NCI-H2196 (cell line): ENCODE data around the gene SSBP3.

Experiments
- DNase-seq: peaks from one replicate; lab custom pipeline; 2025; ENCODE audit not compliant: unreplicated experiment; lab: John Stamatoyannopoulos, UW

Gene SSBP3

GRCh38 chr1:54271341-54271740 is 134.9 kb downstream of the SSBP3 start:
- no peak for DNase-seq

- DNase-seq = no peak
Measured at GRCh38 chr1:54270543-54270942, 135.7 kb downstream of the SSBP3 start.

DNA sequence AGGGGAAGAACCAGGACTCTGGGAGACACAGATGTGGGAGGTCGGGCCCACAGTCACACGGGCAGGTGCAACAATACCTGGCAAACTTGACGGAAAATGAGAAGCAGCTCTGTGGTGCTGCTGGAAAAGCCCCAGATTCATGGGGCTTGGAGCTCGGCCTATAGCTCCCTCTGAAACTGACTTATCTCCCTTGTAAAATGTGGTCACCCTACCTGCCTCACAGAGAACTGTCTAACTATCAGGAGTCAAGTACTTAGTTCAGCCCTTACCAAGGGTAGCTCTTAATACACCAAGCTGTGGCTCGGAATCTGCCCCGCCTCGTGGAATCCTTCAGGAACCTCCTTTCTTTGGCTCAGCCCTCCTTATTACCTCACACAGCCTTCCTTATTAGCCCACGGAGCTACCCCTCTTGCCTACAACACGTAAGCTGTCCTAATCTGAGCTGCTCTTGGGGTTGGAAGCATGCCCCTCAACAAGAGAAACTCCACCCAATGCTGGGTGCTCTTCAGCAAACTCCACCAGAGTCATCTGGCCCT is 137.4 kb downstream of the SSBP3 start:
- DNase-seq = no peak

- DNase-seq = no peak
Measured at GRCh38 chr1:54267815-54268761, 138.1 kb downstream of the SSBP3 start.

DNA sequence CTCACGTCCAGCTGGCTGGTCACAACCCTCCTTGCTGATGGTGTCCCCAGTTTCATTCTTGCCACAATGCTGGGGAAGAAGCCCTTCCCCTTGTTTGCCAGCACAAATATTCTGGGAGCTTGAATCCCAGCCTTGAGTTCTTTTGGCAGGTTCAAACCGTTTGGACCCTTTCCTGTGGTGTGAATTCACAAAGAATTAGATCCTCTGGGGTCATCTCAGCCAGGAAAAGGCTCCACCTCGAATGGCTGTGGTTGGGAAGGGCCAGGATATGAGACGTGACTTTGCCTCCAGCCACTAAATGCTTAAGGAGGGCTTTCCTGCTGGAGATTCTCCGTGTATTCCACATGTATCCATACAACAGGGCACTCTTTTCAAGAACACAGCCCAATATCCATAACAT is 139.3 kb downstream of the SSBP3 start:
- DNase-seq = no peak

- no peak for DNase-seq
Measured at GRCh38 chr1:54266195-54266594, 140.0 kb downstream of the SSBP3 start.

DNA sequence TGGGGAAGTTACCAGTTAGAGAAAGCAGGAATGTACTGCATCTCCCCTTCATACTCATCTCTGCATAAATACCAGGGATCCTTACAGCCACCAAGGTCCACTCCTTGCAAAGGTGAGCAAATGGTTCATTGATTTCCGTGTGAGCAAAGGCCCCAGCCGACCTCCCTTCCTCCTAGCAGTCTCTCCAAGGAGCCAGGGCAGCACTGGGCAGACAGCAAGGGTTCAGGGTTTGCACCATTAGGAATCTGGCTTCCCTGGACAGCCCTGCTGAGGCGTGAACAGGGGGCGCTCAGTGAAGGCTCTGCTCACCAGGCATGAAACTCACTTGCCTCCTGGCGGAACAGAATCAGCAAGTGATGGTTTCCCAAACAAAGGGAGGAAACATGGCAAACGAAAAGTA is 140.5 kb downstream of the SSBP3 start:
- DNase-seq = no peak

DNA sequence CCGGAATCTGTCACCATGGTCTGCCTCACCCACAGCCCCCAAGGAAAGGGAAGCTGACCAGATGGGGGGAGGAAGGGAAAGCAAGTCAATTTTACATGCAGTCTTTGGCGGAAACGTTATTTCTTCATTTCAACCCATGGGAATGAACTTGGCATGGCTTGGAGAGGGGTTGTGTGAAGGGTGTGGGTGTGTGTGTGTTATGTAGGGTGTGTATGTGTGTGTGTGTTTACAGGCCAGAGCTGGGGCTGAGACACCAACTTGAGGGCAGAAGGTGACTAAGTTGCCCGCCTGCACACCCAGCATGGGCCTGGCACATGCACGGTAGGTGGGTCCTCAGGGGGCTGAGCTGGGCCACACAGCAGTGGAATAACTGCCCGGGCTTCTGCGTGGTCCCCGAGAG is 141.1 kb downstream of the SSBP3 start:
- DNase-seq = no peak

DNA sequence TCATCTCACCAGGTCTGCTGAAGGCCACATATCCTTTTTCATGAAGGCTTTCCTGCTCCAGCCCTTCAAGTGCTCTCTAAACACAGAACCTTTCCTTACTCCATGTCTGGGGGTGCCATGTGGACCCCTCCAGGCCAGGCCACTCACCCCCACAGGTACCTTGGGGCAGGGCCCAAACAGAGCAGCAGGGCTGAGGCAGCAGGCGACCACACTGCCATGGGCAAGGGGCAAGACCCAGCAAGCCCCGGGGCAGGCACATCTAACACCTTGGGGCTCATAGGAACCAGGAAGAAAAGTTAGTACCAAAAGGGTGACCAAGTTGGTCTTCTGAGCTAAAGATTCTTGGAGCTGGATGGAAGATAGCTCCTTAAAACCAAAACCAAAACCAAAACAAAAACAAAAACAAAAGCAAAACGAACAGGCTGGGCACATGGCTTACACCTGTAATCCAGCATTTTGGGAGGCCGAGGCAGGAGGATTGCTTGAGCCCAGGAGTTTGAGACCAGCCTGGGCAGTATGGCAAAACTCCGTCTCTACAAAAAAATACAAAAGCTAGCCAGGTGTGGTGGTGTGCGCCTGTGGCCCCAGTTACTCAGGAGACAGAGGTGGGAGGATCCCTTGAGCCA is 142.5 kb downstream of the SSBP3 start:
- DNase-seq = no peak

DNA sequence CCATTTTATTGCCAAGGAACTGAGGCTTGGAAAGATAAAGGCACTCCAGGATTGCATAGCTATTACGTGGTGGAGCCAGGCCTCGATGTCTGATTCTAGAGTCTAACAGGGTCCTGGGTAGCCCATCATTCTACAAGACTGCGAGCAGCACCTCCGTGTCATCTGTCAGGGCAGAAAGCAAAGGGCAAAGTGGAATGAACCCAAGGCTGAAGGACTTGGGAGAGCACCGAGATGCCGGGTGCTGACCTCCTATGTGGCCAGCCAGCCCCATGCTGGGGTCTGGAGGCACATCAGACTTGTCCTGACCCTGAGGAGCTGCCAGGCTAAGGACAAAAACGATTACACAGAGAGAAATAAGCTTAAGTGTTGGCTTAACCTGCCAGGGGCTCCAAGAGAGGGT is 143.9 kb downstream of the SSBP3 start:
- no peak for DNase-seq

GRCh38 chr1:54260810-54261209 is 145.4 kb downstream of the SSBP3 start:
- no peak for DNase-seq

DNA sequence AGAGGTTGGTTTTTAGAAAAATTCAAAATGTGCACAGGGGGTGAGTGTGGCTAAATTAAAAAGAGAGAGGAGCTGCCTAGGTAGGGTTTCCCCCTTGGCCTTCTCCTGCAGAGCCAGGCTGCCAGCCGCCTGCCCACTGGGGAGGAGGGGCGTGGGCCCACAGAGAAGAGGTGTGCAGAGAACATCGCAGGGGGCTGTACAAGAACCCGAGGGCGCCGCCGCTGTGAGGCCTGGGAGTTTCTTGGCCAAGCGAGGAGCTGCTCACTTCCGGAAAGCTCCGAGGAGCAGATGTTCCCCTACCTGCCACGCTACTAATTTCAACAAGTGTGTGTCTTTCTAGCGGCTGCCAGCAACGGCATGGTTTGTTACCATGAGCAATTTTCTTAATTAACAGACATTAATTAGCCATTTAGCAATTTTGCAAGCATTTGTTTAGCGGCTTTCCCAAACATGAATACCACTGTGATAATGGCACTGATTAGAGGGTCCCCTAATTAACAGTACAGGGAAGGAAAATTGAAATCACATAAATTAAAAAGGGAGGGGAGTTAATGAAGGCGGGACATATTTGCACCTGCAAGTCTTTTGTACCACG is 146.6 kb downstream of the SSBP3 start:
- DNase-seq = no peak

GRCh38 chr1:54257876-54258275 is 148.3 kb downstream of the SSBP3 start:
- no peak for DNase-seq

GRCh38 chr1:54257346-54257620 is 148.9 kb downstream of the SSBP3 start:
- no peak for DNase-seq

DNA sequence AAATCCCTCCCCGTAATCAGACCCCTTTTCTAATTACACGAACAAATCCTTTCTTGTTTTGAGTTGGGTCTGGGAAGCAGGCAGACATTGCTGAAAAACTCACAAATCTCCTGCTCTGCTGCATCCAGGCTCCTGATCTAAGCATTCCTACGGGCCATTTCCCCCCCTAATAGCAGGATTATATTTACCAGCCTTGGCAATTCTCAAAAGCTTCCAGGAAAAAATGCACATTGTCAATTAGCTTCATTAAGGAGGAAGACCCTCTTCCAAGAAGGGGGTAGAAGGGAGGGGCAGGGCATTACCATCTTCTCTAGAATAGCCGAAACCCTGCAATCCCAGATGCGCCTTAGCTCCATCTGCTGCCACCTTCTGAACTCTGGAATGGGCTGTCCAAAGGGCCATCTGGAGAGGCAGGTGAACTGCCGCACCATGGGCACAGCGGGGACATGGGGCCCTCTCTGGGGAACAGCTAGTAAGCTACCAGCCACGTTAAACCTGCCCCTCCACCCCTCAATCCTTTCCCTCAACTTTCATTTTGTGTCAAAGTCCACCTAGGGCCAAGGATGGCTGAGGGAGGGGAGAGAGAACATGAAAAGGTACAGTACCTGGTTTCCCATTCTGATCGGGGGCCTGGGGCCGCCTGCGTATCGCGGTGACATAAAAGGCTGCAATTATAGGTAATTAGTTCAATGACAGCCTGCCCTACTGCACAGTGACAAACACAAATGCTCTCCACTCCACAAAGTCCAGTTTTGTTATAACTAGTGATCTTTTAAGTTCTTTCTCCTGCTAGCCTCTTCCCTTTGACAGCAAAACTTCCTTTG is 149.5 kb downstream of the SSBP3 start:
- no peak for DNase-seq

DNA sequence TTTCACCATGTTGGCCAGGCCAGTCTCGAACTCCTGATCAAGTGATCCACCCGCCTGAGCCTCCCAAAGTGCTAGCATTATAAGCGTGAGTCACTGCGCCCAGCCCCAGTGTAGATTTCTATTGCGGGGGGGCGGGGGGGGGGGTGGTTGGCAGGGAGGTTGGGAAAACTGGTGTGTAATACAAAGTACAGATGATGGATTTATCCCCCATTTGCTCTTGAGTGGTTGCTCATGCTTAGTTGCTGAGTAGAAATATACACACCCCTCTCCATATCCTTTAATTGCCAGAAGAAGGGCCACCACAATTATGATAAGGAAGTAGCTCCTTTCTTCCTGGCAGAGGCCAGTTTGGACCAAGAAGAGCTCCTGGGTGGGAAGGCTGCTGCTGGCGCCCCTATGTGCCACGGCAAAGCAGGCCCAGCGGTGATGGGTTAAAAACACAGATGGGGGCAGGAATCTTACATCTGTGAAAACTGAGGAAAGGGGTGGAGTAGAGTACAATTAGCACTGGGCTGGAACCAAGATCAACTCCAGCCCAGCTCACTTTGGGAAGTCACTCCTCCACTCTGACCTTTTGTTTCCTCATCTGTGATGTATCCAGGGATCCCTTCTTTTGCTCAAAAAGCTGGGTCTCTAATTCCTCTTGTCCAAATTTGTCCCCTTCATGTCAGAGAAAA is 151.0 kb downstream of the SSBP3 start:
- no peak for DNase-seq

DNA sequence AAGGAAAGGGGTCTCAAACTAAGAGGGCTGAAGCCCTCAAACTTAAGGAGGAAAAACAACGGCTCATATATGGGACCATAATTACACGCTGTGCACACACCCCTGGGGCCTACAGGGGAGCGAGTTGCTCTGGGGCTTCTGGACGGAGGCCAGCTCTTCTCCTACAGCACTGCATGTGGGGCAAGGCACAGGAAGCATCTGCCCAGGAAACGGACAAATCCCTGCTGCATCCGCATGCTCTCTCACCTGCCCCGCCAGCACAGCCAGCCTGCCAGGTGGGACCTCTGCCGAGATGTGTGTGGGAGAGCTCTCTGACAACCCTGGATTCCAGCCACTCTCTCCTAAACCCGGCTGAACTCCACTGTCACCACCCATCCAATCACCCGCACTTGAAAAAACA is 152.1 kb downstream of the SSBP3 start:
- DNase-seq = no peak

DNA sequence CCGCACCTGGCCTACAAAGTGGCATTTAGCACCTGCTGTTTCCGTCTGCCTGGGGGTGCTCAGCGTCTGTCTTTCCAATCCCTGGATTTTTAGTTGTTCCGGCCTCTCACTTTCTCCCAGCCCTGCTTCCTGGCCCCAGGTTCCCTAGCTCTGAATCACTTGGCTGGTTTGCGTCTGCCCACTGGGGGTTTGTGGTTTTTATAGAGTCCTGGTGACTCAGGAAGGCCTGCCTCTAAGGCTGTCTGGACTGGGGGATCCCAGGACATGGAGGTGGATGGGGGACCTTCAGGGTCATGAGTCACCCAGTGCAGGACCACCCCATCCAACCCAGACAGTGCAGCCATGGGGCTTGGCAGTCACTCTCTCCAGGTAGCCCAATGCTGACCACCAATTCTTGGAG is 152.7 kb downstream of the SSBP3 start:
- no peak for DNase-seq

- no peak for DNase-seq
Measured at GRCh38 chr1:54252371-54252936, 153.7 kb downstream of the SSBP3 start.

DNA sequence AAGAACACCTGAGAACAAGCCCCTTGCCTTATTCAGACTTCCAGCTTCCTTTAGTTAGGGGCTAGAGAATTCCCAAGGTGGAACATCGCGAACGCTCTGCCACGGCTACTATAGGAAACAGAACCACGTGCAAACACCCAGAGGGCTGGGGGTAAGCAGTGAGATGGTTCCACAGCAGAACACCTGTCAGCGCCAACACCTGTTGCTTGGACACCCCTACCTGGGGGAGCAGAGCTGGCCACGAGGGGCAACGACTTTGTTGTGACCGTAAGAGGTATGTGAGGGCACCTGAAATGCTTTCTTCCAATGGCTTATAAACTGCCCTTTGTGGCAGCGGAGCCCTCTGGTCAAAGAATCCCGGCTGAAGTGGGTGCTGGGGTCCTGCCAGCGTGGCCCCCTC is 155.5 kb downstream of the SSBP3 start:
- DNase-seq = no peak
